Adrenal gland (tissue), 5 donors: ENCODE results near the gene ERF.

ENCODE experiments used
- POLR2A ChIP-seq, 2 donors: fragments of 450-650 bp; IDR thresholded peaks; one replicate each; pipeline ENCODE4 v1.6.1; 2017; ENCODE audit warnings: antibody characterized with exemption in 2 of 2, mild to moderate bottlenecking in 2 of 2, moderate library complexity in 1 of 2
- TF ChIP-seq, protein P1 (sequence below), 6 experiments: fragments of 450-650 bp in 4 of 6; fragments of 200-600 bp in 2 of 6; sonication (generic) in 1 of 6; IDR thresholded peaks; 1 replicate in 5 of 6; 2 replicates in 1 of 6; pipeline versions ENCODE4 v1.5.1 to v1.8.0; 2016 to 2021; ENCODE audit warnings: antibody characterized with exemption in 6 of 6, mild to moderate bottlenecking in 2 of 6, moderate library complexity in 1 of 6
- donor health status: DM: no; HTN: no; CAD: no.

DNA sequence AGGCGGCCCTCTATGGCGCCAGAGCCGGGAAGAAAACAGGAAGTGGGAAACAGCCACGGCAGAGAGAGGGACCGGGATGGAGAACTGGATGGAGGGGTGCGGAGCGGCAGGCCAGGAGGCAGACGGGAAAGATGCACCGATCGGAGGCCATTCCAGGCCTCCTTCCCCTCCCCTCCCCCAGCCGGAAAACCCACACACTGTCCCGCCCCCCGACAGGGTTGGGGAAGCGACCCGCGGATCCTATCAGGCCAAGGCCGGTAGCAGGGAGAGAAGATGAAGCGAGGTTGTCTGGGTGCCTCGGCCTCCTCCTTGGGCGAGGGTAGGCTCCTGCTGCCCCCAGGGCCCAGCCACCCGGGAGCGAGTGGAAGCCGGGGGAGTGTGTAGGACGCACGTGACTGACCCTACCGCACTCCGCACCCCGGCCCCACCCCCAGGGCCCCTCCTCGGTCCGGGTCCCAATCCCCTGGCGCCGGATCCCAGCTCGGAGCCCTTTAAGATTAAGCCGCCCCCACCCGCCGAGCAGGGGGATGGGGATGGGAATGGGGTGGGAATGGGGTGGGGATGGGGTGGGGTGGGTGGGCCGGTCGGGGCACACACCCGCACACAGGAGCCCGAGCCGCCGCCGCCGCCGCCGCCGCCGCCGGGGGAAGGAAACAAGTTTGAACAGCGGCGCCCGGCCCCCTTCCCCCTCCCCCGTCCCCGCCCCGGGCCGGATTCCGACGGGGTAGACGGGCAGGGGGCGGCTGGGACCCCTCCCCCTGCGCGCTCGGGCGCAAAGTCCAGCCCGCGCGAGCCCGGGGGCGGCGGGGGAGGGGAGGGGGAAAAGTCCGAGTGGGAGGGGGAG is 1.5 kb downstream of the ERF start:
- TF ChIP-seq, protein P1, sequence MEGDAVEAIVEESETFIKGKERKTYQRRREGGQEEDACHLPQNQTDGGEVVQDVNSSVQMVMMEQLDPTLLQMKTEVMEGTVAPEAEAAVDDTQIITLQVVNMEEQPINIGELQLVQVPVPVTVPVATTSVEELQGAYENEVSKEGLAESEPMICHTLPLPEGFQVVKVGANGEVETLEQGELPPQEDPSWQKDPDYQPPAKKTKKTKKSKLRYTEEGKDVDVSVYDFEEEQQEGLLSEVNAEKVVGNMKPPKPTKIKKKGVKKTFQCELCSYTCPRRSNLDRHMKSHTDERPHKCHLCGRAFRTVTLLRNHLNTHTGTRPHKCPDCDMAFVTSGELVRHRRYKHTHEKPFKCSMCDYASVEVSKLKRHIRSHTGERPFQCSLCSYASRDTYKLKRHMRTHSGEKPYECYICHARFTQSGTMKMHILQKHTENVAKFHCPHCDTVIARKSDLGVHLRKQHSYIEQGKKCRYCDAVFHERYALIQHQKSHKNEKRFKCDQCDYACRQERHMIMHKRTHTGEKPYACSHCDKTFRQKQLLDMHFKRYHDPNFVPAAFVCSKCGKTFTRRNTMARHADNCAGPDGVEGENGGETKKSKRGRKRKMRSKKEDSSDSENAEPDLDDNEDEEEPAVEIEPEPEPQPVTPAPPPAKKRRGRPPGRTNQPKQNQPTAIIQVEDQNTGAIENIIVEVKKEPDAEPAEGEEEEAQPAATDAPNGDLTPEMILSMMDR (IDR thresholded peaks at IDR 0.05), result no peak
- TF ChIP-seq POLR2A (IDR thresholded peaks at IDR 0.05), result peak in 1 of 2 donors; percentile 42
